Panc1 (cell line): ENCODE results near the gene ATP6V1B1. TPM values are rescaled to one million over a fixed set of nuclear protein-coding genes. Genes with fewer than 3 reads are reported as not detected.

Experiments
- ATAC-seq: fragments of 200-7000 bp; cut with Tn5 transposase; 2 replicates; pipeline ENCODE4 v1.9.1; 2020; ENCODE audit warnings: mild to moderate bottlenecking, moderate library complexity
- BruUV-seq: library from RNA; stranded (reverse); fragments of 400-500 nt; replicated peaks from 2 replicates; lab custom pipeline; 2021; lab: Mats Ljungman, UMichigan
- CTCF ChIA-PET: fragments of 300-600 bp; sonication (Branson Sonifier 250); formaldehyde crosslinking; loops from one replicate; lab custom pipeline; 2022; ENCODE audit warnings: antibody characterized with exemption; lab: Charles Lee
- POLR2A ChIA-PET: fragments of 300-600 bp; sonication (Branson Sonifier 250); formaldehyde crosslinking; loops from one replicate; lab custom pipeline; 2022; ENCODE audit warnings: antibody characterized with exemption; lab: Charles Lee
- DNase-seq: peaks from one replicate; pipeline ENCODE4 v3.0.0-alpha.2; 2010; ENCODE audit warnings: low read depth, low spot score
- H3K27ac ChIP-seq: 2 replicates; pipeline ENCODE4 v1.5.1; 2011; ENCODE audit warnings: mild to moderate bottlenecking, low read length, inconsistent platforms
- H3K27me3 ChIP-seq: fragments of 200-500 bp; sonication (Bioruptor generic); 2 replicates; pipeline ENCODE4 v1.6.0; 2014; ENCODE audit warnings: low read length, inconsistent platforms; ENCODE audit not compliant: control insufficient read depth, insufficient read depth
- H3K36me3 ChIP-seq: fragments of 200-500 bp; sonication (Bioruptor generic); 2 replicates; pipeline ENCODE4 v1.5.1; 2014; ENCODE audit warnings: inconsistent platforms, mild to moderate bottlenecking, low read length, moderate library complexity; ENCODE audit not compliant: control insufficient read depth, insufficient read depth
- H3K4me1 ChIP-seq: 2 replicates; pipeline ENCODE4 v1.5.1; 2011; ENCODE audit warnings: inconsistent platforms, mild to moderate bottlenecking, low read length, moderate library complexity; ENCODE audit not compliant: control insufficient read depth, insufficient read depth
- H3K4me3 ChIP-seq, 2 experiments: 2 replicates each; pipeline ENCODE4 v1.5.1; 2011 to 2012; ENCODE audit warnings: low read depth in 2 of 2, low read length in 2 of 2, mild to moderate bottlenecking in 2 of 2, inconsistent platforms in 1 of 2, moderate library complexity in 1 of 2
- H3K9me3 ChIP-seq: fragments of 200-500 bp; sonication (Bioruptor generic); 2 replicates; pipeline ENCODE4 v1.5.1; 2014; ENCODE audit warnings: low read depth, mild to moderate bottlenecking, inconsistent platforms, low read length, moderate library complexity; ENCODE audit not compliant: control insufficient read depth, insufficient read depth
- CTCF ChIP-seq: fragments of 450-650 bp; IDR thresholded peaks from 2 replicates; pipeline ENCODE4 v1.5.1; 2017; ENCODE audit warnings: mild to moderate bottlenecking
- POLR2AphosphoS5 ChIP-seq: IDR thresholded peaks from 2 replicates; pipeline ENCODE4 v1.6.1; 2012; ENCODE audit warnings: mild to moderate bottlenecking, low read depth, low read length, moderate library complexity
- REST ChIP-seq, 2 experiments: IDR thresholded peaks; 2 replicates each; pipeline ENCODE4 v1.6.1; 2011 to 2012; ENCODE audit warnings: low read depth in 2 of 2, control low read depth in 1 of 2, low read length in 1 of 2, mild to moderate bottlenecking in 1 of 2, moderate library complexity in 1 of 2; ENCODE audit not compliant: insufficient read depth in 1 of 2
- SIN3A ChIP-seq: IDR thresholded peaks from 2 replicates; pipeline ENCODE4 v1.6.1; 2012; ENCODE audit warnings: low read depth, mild to moderate bottlenecking, low read length, moderate library complexity, borderline replicate concordance; ENCODE audit not compliant: insufficient read depth
- TCF7L2 ChIP-seq: IDR thresholded peaks from 2 replicates; pipeline ENCODE4 v1.6.1; 2011; ENCODE audit warnings: mild to moderate bottlenecking, low read depth, low read length, inconsistent platforms
- in situ Hi-C: cut with HindIII; loops from 2 replicates; pipeline ENCODE4 v1.10.0; 2016; ENCODE audit warnings: low sequenced_read_pairs, low pct_unique_long_range_greater_than_20kb
- intact Hi-C: fragments of 100-400 bp; cut with micrococcal nuclease; formaldehyde crosslinking; loops from one replicate; pipeline ENCODE4 v1.10.0; 2022; ENCODE audit not compliant: unreplicated experiment
- total RNA-seq: library from RNA; stranded (reverse); gene quantifications from one replicate; pipeline ENCODE4 v1.2.1, GENCODE V29; 2021; ENCODE audit not compliant: unreplicated experiment

Gene ATP6V1B1
- total RNA-seq, 1 experiment from 2014 or later = 0.18 TPM

GRCh38 chr2:70939839-70940580, 4.3 kb downstream of the ATP6V1B1 start:
- H3K36me3 ChIP-seq = no peaks in the 10 kb centered on the region
- H3K27me3 ChIP-seq = no peaks in the 10 kb centered on the region
- ChIA-PET CTCF (no interaction called here), POLR2A (no interaction called here)
- H3K4me1 ChIP-seq = no peaks in the 10 kb centered on the region
- in situ Hi-C loops = no loop called here
- no peaks in the 10 kb centered on the region for H3K9me3 ChIP-seq
- DNase-seq (no peak), ATAC-seq (no peak)
- no peak overlapping the region for H3K4me3 ChIP-seq
- intact Hi-C loops = no loop called here
- no TSS peak for BruUV-seq
- no peak overlapping the region for H3K27ac ChIP-seq
- TF ChIP-seq REST (IDR thresholded peaks at IDR 0.05; ENCODE audit: insufficient read depth in 1 of 2, low read depth in 2 of 2, low read length in 1 of 2) (no peak), TCF7L2 (no peak), CTCF (no peak), SIN3A (no peak), POLR2AphosphoS5 (no peak)

- POLR2A ChIA-PET = no interaction called here
- Histone ChIP-seq H3K4me1 (no peaks in the 10 kb centered on the region), H3K9me3 (no peaks in the 10 kb centered on the region), H3K27ac (no peak overlapping the region), H3K36me3 (no peaks in the 10 kb centered on the region), H3K4me3 (no peak overlapping the region), H3K27me3 (no peaks in the 10 kb centered on the region)
- intact Hi-C loops (no loop called here), in situ Hi-C loops (no loop called here)
- CTCF ChIA-PET = no interaction called here
- no TSS peak for BruUV-seq
- TF ChIP-seq POLR2AphosphoS5 (no peak), SIN3A (no peak), TCF7L2 (no peak), REST (IDR thresholded peaks at IDR 0.05; ENCODE audit: insufficient read depth in 1 of 2, low read depth in 2 of 2, low read length in 1 of 2) (no peak), CTCF (no peak)
- ATAC-seq (no peak), DNase-seq (no peak)
Observed at GRCh38 chr2:70941186-70941585, 5.5 kb downstream of the ATP6V1B1 start.
